Activated T-cell treated with anti-CD3 and anti-CD28 coated beads for 48 hours (primary cell): ENCODE data around the gene MAG.

ENCODE experiments used
- DNase-seq: peaks from one replicate; pipeline ENCODE4 v3.0.0-alpha.2; 2020; ENCODE audit warnings: low read depth

Gene MAG

DNA sequence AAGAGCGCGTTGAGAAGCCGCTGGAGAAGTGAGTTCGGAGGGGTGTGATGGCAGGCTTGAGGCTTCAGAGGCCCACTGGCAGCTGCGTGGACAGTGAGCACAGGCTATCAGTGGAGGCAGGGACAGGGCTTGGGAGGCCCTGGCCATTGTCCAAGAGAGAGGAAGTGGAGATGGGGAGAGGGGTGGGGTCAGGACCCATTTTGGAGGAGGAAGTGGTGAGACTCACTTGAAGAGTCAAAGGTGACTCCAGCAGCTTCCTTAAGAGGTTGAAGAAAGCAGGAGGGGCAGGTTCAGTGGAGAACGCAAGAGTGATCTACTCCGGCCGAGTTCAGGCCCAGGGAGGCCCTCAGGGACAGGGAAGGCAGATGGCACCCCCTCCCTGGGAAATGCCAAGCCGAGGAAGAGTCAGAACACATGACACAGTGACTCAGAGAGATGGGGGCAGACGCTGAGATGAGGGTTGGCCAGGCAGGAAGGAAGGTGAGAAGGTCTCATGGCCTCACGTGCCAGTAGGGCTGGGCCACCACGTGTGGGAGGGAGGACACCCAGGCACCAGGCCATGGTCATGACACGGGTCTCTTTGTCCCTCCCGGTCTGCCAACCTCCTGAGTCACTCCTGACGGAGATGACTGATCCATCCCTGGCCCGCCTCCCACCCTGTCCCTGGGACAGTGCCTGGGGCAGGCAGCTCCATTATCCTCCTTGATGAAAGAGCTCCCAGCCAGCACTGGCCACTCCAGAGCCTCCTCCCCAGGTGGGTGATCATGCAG, 26.9 kb downstream of the MAG start:
- DNase-seq = no peak

DNA sequence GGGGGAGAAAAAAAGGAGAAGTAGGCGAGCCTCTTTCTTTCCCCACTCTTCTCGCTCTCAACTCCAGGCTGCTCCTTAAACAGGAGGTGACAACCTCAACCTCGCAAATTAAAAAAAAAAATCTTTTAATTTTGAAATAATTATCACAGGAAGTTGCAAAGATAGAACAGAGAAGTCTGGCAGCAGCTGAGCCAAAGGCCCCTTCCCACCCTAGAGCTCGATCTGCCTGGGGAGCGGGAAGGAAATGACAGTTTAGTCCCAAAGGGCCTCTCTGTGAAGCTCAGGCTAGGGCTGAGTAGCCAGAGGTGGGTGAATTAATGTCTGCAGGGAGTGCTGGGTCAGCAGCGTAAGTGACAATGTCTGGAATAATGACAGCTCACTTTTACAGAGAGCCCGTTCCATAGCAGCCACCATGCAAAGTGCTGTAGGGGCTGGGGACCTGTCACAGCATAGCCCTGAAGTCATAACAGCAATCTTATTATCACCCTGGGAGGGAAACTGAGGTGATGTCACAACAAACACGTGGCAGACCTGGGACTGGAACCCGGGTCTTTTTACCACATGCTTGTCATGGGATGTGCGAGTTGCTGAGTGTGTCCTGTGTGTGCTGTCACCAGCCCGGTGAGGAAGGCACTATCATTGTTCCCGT, 28.2 kb downstream of the MAG start:
- DNase-seq = no peak

DNA sequence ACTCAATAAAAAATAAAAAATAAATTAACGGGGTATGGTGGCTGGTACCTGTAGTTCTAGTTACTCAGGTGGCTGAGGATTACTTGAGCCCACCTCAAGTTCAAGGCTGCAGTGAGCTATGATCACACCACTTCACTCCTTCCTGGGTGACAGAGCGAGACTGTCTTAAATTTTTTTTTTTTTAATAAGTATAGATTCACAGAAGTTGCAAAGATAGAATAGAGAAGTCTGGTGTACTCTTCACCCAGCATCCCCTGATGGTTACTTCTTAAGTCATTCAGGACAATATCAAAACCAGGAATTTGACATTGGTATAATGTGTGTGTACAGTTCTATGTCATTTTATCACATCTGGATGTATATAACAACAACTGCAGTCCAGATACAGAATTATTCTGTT, 29.3 kb downstream of the MAG start:
- DNase-seq = no peak

DNA sequence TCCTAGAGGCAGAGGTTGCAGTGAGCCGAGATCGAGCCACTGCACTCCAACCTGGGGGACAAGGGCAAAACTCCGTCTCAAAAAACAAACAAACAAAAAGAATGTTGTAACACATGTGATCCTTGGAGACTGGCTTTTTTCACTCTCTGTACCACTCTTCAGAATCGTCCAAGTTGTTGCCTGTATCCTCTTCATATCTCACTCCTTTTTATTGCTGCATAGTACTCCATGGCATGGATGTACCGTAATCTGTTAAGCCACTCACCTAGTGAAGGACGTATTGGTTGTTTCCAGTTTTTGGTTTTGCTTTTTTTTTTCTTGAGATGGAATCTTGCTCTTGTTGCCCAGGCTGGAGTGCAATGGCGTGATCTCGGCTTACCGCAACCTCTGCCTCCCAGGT, 30.1 kb downstream of the MAG start:
- no peak for DNase-seq

DNA sequence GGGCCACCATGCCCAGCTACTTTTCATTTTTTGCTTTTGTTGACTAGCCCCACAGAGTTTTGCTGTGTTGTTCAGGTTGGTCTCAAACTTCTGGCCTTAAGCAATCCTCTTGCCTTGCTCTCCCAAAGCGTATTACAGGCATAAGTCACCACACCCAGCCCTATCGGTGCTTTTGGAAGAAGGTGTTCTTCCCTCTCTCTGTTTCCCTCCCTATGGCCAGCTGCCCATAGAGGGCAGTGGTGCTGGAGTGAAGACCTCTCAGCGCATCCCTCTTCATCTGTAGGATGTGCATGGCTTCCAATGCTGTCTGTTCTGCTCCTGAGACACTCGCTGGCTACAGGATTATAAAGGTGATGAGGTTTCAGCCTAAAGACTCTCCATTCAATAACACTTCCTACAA, 35.7 kb downstream of the MAG start:
- no peak for DNase-seq

DNA sequence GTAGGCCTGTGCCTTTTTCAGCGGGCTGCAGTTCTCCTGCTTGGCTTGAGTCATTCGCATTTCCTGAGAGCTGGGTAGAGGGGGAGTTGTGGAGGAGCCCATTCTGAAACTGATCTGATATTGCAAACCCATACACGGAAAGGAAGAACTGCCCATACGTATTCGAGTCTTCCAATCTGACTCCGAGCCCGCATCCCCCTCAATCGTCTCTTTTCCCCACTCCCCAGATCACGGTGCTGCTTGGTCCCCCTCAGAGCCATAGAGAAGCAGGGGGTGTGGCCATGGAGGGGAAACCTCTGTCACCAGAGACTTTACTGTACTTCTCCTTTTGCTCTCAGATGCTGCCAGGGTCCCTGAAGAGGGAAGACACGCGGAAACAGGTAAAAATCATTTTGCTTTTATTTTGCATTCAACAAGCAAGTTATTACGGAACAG, 36.9 kb downstream of the MAG start, which contains the start of gene CD22:
Gene CD22, plus strand, starts transcription at position 337 of the 435 bp plus-strand sequence. CDS start 2,854 bp downstream, outside the sequence.
- DNase-seq = no peak

DNA sequence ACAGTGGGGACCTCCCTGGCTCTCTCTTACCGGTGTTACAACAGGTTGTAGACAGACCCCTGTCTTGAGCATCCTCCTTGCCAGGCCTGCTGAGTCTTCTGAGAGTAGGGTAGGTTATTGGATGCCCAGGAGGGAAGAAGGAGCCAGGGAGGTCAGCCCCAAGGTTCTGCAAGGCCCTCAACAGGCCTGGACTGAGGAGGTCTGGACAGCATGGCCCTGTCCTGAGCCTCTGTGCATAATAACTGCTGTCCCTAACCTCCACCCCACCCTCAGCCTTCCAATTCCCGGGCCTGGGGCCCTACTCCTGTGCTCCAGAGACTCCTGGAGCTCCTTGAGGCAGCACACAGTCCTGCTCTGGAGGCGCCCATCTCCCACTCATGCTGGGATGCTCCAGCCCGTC, 37.4 kb downstream of the MAG start:
- no peak for DNase-seq

DNA sequence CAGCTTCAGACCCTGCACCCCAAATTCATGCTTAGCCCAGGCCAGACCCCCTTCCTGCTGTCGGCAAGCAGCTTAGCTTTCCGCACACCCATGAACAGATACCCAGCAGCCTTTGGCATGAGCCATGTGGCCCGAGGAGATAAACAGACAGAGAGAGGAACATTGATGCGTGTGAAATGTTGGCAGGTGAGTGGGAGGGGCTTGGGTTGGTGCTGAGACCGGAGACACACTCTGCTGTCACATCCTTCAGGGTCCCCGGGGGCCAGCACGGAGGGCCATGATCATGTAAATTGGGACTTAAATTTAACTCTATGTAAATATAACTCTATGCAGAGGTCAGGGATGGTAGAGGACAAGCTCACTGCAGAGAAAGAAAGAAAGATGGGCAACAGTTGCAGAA, 38.5 kb downstream of the MAG start:
- no peak for DNase-seq

DNA sequence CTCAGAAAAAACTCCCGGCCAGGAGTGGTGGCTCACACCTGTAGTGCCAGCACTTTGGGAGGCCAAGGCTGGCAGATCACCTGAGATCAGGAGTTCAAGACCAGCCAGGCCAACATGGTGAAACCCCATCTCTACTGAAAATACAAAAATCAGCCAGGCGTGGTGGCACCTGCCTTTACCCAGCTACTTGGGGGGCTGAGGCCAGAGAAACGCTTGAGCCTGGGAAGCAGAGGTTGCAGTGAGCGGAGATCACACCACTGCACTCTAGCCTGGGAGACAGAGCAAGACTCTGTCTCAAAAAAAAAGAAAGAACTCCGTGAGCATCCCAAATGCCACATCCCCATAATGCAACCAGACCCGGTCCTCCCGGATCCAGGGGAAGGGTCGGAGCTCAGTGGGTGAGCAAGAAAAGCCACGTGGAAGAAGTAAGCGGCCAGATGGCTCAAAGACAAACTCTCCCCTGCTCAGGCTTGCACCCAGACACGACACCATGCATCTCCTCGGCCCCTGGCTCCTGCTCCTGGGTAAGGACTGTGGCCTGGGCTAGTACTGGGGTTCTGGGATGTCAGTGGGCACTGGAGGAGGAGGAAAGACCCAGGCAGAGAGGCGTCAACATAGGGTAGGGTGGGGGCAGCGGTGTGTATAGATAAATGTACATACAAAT, 39.7 kb downstream of the MAG start:
- DNase-seq = no peak

DNA sequence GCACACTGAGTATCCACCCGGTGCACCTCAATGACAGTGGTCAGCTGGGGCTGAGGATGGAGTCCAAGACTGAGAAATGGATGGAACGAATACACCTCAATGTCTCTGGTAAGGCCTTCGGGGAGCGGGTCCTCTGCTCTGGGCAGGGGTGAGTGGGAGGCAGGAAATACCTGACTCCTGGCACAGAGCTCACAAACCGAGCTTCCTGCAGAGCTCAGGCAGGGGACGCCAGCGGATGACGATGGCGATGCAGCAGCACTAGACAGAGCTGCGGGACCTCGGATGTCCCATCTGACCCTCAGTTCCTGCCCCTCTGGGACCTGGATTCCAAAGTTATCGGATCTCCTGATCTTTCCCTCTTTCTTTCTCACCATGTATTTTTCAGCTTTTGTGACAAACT, 40.9 kb downstream of the MAG start:
- DNase-seq = no peak

DNA sequence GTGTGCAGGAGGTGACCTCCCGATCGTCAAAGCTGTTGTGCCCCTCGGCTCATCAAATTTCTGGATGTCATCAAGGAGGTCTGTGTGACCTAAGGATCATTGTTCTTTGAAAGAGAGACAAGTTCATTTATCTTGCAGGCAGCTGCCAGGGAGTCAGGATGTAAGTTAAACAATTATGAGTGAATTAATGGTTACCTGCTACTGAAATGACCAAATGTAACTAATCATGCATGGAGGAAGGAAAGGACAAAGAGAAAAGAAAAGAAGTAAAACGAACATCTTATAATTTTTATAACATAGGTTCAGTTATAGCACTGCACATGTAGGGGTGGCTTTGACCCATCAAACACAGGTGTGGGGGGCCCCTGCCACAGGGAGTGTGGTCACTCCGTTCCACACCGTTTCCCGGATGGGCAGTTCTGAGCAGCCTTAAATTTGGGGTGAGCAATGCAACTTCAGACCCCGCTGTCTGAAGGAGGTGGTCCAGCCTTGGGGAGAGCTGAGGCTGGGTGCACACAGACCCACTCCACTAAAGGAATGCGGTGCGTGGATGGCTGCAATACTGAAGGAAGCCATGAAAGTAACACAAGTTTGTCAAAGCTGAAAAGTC, 42.3 kb downstream of the MAG start:
- DNase-seq = no peak

DNA sequence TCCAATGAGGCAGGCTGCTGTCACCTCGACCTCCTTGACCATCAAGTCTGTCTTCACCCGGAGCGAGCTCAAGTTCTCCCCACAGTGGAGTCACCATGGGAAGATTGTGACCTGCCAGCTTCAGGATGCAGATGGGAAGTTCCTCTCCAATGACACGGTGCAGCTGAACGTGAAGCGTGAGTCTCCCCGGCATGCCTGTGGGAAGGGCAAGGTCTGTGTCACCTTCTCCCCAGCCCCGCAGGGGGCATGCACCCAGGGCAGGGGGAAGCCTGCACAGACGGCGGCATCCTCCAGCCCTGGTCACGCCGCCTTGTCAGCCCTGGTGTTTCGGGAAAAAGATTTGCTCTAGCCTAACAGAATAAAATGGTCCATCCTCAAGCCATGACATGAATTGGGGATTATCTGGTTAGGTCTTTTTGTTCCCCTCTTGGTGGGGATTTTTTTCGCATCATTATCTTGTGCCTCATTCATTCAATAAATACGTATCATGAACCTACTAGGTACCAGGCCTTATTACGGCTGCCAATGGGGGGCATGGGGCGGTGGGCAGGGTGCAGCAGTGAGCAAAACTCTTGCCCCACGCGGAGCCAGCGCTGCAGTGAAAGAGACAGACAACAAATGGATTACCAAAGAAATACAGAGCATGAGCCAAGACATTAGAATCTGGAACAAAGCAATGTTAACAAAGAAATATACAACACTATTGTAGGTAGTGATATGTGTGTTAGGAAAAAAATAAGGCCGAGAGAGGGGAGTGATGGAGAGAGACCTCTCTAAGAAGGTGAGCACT, 44.4 kb downstream of the MAG start:
- no peak for DNase-seq

DNA sequence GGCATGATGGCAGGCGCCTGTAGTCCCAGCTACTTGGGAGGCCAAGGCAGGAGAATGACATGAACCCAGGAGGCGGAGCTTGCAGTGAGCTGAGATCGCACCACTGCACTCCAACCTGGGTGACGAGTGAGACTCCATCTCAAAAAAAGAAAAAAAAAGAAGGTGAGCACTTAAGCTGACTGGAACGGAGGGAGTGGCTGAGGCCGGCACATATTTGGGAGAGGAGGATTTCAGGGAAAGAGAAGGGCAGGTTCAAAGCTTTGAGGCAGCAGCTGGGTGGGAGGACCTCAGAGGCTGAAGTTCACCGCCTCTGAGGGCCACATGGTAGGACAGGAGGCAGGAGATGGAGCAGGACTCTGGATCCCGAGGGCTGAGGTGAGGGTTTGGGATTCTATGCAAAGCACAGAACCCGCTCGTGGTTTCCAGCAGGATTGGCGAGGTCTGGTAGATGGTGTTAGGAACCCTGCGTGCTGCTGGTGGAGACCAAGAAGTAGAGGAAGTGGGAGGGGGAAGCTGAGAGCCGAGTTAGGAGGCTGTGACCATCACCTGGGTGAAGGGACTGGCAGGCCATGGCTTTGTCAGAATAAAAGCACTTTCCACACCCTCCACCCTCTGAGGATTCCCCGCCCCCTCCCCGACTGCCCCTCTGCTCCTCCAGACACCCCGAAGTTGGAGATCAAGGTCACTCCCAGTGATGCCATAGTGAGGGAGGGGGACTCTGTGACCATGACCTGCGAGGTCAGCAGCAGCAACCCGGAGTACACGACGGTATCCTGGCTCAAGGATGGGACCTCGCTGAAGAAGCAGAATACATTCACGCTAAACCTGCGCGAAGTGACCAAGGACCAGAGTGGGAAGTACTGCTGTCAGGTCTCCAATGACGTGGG, 45.4 kb downstream of the MAG start:
- DNase-seq = no peak

DNA sequence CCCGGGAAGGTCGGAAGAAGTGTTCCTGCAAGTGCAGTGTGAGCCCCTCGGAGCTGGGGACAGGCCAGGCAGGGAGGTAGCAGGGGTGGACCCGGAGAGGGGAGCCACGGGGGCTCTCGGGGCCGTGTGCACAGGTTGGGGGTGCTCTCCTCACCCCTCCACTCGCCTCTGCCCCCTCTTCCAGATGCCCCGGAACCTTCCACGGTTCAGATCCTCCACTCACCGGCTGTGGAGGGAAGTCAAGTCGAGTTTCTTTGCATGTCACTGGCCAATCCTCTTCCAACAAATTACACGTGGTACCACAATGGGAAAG, 46.0 kb downstream of the MAG start:
- no peak for DNase-seq

DNA sequence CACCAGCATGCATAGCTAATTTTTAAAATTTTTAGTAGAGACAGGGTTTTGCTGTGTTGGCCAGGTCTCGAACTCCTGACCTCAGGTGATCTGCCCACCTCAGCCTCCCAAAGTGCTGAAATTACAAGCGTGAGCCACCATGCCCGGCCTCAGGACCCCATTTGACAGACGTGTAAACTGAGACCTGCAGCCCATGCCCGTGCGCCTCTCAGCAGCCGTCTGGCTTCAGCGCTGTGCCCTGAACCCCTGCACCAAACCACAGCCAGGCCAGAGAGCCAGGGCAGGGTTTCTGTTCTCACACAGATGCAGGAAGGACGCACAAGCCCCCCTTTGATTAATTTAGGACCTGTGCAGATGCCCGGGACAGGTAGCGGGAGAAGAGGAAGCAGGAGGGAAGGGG, 48.5 kb downstream of the MAG start:
- no peak for DNase-seq

DNA sequence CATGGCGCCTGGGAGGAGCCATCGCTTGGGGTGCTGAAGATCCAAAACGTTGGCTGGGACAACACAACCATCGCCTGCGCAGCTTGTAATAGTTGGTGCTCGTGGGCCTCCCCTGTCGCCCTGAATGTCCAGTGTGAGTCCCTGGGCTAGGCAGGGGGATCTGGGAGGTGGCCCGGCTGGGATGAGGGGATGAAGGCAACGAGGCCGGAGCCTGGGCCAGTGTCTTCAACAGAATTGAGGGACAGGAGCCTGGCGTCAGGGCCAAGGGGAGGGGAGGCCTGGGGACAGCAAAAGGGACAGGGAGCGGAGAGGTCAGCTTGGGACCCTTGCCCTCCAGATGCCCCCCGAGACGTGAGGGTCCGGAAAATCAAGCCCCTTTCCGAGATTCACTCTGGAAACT, 49.0 kb downstream of the MAG start:
- no peak for DNase-seq

DNA sequence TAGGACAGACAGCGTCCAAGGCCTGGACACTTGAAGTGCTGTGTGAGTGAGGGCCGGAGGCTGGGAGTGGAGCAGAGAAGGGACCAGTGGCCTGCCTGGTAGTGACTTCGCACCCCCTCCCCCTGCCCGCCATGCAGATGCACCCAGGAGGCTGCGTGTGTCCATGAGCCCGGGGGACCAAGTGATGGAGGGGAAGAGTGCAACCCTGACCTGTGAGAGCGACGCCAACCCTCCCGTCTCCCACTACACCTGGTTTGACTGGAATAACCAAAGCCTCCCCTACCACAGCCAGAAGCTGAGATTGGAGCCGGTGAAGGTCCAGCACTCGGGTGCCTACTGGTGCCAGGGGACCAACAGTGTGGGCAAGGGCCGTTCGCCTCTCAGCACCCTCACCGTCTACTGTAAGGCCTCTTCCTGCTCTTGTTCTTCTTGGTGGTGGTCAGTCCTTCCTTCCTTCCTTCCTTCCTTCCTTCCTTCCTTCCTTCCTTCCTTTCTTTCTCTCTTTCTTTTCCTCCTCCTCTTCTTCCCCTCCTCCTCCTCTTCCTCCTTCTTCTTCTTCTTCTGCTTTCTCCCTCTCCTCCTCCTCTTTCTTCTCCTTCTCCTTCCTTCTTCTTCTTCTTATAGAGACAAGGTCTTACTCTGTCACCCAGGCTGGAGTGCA, 49.7 kb downstream of the MAG start:
- no peak for DNase-seq

DNA sequence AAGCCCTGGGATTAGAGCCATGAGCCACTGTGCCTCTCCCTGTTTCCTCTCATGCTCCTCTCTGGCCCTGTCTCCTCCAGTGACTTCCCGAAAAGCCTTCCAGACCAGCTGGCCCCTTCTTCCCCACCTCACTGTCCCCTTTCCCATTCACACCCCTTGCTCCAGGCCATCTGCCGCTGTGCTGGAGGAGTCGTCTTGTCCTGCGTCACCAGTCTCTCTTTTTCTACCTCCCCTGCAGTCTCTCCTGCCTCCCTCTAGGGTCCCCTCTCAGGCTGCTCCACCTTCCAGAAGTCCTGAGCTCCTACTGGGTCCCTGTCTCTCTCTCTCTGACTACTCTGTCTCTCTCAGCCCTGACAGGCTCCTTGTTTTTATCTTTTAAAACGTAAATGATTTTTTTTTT, 50.5 kb downstream of the MAG start:
- DNase-seq = no peak

DNA sequence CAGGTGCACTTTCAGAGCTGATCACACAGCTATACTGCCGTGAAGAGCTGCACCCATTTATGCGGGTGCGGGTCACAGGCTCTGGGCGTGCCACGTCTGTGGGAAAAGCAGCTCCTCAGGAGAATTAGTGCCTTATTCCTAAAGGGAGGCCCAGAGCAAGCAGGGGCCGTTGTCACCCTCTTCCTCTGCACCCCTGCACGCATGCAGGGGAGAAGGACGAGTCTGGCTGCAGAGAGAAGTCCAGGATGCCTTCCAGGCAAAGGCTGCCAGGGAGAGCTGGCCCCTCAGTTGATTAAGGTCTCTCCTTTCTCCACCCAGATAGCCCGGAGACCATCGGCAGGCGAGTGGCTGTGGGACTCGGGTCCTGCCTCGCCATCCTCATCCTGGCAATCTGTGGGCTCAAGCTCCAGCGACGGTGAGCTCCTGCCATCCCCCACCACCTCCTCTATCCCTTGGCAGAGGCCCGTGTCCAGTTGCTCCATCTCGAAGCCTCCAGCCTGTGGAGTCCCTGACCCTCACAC, 52.6 kb downstream of the MAG start:
- no peak for DNase-seq

DNA sequence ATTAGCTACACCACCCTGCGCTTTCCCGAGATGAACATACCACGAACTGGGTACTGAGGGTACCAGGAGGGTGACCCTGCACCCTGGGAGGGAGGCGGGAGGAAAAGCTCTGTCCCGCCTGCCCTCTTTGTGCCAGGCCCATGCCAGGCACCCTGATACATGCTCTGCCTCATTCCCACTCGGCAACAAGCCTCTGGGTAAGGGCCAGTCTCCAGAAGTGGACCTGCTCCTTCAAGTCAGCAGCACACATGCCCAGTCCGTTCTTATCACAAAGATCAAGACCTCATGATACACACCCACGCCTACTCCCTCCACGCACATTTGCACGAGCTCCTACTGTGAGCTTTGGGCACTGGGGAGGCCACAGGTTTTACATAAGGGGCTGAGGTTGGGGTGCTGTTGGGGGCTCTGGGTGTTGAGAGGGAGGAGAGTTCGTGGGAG, 53.7 kb downstream of the MAG start:
- no peak for DNase-seq
